Measurements from ENCODE around the gene CACNA1A.

DNA sequence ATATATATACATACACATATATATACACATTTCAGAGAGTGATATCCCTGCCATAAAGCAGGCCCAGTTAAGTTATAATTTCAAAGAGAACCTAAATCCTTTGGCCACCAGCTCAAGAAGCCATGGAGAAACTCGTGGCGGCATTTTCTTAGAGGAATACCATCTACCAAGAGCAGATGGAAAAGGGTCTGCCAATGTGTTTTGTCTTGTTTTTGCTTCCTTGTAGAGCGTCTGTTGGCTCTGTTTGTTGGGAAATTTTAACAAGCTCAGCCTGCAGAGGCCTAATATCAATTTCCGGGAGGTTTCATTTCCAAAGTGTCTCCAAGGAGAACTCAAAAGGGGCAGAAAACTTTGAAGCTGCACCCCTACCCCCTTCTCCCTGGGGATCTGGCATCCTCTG is 215.5 kb downstream of the CACNA1A start:
- TF ChIP-seq ZFX (IDR thresholded peaks at IDR 0.05) (no peak), CTCF (conservative IDR thresholded peaks at IDR 0.05) (no peak)

Data from C4-2B (cell line).